Glomerular endothelial cell (primary cell): ENCODE results near the gene PLEKHA7. TPM values are rescaled to one million over a fixed set of nuclear protein-coding genes. Genes with fewer than 3 reads are reported as not detected.
"Not testable (repeated sequence)": the region's sequence is repeated elsewhere in the genome, so short reads cannot be mapped to it uniquely, and the experiment has no call there.

ENCODE experiments used
- DNase-seq: peaks from one replicate; pipeline ENCODE4 v3.0.0-alpha.2; 2011; ENCODE audit warnings: low read depth, low spot score; ENCODE audit errors: extremely low read depth
- total RNA-seq: library from RNA; depleted of rRNA; stranded (reverse); fragments of >200 nt; gene quantifications from 2 replicates; pipeline ENCODE4 v1.2.3, GENCODE V29; 2015

Gene PLEKHA7
- total RNA-seq, 1 donor from 2014 or later = 0.18 TPM

- DNase-seq = not testable (repeated sequence)
Measured at GRCh38 chr11:16918543-16919182, 95.6 kb downstream of the PLEKHA7 start.

GRCh38 chr11:16917941-16918340, 96.3 kb downstream of the PLEKHA7 start:
- no peak for DNase-seq

DNA sequence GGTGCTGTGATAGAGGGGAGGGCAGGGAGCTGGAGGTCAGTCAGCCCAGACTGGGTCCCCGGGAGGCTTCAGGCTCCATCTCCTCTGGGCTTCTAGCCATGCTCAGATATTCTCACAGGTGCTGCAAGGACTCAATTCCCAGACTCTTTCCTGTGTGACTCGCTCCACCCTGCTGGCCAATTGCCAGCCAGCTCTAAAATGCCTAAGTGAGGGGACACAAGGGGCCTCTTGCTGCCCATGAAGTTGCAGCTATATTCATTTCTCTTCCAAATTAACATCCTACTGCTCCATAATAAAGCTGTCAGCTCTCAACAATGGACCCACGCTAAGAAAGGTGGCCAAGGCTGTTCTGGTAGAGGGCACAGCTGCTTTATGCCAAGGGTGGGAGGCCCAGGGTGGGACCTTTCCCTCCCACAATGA, 101.5 kb downstream of the PLEKHA7 start:
- no peak for DNase-seq

- no peak for DNase-seq
Measured at GRCh38 chr11:16911658-16912057, 102.6 kb downstream of the PLEKHA7 start.

GRCh38 chr11:16911186-16911585, 103.0 kb downstream of the PLEKHA7 start:
- DNase-seq = no peak

- no peak for DNase-seq
Measured at GRCh38 chr11:16909359-16910035, 104.7 kb downstream of the PLEKHA7 start.

GRCh38 chr11:16905375-16905774, 108.8 kb downstream of the PLEKHA7 start:
- DNase-seq = no peak

GRCh38 chr11:16904761-16905160, 109.5 kb downstream of the PLEKHA7 start:
- not testable (repeated sequence) for DNase-seq

DNA sequence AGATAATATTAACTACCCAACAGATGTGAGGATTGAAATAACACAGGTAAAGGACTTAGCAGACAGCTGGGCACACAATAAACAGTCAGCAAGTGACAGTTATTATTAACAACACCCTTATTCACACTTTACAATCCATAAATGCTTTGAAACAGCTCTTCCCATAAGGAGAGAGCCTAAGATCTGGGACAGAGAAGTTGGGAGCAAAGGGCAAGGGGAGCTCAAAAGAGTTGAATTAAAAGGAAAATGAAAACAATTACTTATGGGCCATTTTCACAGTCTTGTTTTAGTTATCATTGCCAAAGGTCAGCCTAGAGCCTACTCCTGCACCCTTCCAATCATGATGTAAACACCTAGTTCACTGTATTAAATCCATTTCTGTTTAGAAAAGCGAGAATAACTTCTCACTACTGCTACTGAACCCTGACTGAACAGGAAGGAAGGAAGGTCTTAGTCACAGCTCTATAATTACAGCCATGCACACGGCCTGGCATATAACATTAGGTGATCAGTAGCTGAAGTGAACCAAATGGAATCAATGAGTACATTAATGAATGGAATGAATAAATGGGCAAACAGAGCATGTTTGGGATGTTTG, 111.3 kb downstream of the PLEKHA7 start:
- peak; percentile 34 for DNase-seq

- no peak for DNase-seq
Measured at GRCh38 chr11:16902182-16902581, 112.0 kb downstream of the PLEKHA7 start.

- no peak for DNase-seq
Measured at GRCh38 chr11:16900491-16900890, 113.7 kb downstream of the PLEKHA7 start.

- DNase-seq = no peak
Measured at GRCh38 chr11:16899708-16900303, 114.4 kb downstream of the PLEKHA7 start.

GRCh38 chr11:16898274-16898985, 115.8 kb downstream of the PLEKHA7 start:
- no peak for DNase-seq

GRCh38 chr11:16897470-16898061, 116.6 kb downstream of the PLEKHA7 start:
- no peak for DNase-seq

DNA sequence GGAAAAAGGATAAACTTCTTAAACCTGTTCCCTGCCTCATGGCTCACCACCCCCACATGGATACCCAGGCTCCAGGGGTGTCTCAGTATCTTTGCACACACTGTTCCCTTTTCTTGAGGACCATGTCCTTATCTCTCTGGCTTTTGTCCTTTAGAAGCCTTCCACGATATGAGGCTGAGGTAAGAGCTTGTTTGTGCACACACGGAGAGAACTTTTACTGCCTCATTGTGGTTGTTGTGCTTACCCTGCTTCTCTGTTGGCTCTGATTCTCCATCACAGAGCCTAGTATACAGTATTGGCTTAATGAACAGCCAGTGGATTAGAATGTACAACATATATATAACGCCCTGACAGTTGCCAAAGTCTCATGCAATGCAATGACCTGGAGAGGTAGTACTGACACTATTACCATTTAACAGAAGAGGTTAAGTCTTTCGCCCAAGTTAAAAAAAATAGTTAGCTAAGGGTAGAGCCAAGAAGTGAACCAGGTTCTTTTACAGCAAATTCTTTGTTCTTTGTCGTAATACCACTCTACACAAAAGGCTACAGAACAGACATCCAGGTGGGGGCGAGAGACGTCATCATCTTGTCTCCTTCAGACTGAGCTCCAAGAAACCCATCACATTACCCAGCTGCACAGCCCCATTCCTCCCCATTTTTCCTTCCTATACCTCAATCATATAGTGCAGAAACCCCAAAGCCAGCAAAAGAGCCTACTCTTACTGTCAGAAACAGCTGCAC, 117.3 kb downstream of the PLEKHA7 start:
- DNase-seq = no peak

DNA sequence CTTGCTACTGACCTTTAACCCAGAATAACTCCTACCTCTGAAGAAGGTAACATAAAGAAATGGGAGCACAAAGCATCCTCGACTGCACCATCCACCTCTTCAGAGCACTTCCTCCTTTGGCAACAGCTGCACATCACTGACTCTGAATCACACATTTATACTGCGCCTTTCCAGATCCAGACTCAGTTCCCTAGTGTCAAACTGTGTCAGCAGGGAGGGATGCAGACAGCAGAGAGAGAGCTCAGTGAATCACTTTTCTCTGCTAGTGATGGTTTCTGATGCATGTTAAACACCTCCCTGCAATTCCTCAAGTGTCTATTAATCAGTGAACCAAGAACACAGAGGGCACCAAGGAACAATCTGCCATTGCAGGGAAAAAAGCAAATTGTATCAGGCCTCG, 118.9 kb downstream of the PLEKHA7 start:
- no peak for DNase-seq

DNA sequence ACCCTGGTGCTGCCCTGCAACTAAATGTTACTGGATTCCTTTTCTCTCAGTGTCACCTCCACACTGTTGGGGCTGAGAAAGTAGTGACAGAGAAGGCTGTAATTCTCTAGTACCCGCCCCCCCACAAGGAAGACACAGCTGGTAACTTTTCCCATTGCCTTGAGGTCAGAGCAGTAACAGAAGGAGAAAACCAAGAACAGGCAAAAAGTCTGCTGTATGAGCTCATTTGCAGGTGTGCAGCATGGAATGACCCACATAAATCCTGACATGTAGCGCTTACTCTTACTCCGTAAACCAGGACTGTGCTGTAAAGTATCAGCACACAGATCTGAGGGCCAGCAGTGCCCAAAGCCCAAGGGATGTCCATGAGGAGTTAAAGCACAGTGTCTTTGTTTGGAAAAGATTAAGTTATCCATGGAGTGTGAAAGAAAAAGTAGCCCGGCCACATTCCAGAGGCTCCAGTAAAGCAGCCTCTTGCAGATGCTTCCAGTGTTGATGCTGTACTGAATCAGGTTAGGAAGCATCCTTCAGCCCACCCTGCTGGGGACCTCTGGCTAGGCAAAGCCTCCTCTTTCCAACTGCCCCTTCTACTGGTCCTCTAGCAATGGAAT, 120.7 kb downstream of the PLEKHA7 start:
- DNase-seq = no peak

- no peak for DNase-seq
Measured at GRCh38 chr11:16891964-16892363, 122.2 kb downstream of the PLEKHA7 start.

DNA sequence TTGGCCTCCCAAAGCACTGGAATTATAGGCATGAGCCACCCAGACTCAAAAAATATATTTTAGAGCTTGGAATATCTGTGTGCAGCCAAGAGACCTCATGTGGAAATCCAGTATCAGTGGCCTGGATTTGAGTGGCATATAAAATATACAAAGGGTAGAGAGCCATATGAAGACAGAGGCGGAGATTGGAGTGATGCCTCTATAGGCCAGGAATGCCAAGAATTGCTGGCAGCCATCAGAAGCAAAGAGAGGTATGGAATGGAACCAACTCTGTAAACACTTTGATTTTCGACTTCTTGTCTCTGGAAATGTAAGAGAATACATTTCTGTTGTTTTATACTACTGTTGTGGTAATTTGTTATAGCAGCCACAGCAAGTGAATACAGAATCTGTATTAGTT, 123.0 kb downstream of the PLEKHA7 start:
- no peak for DNase-seq

DNA sequence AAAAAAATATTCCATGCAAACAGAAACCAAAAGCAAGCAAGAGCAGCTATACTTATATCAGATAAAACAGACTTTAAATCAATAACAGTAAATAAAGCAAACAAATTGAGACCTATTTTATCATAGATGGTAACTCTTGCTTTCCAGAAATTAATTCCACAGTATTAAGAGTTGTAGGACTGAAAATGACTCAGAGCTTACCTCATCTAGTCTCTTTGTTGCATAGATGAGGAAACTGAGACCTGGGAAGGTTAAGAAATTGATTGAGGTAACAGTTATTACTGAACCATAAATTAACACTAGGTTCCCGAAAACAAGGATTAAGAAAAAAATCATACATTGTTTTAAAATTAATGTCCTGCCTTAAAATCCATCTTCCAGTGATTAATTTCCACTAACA, 123.8 kb downstream of the PLEKHA7 start:
- DNase-seq = no peak
